Glutamatergic neuron (in vitro differentiated cells): ENCODE results near the gene SLC22A4. TPM values are rescaled to one million over a fixed set of nuclear protein-coding genes. Genes with fewer than 3 reads are reported as not detected.

Source experiments
- DNase-seq: peaks from one replicate; pipeline ENCODE4 v3.0.0; 2022
- H3K27ac Mint-ChIP-seq: one replicate; pipeline ENCODE4 v1.8.0; 2020; ENCODE audit warnings: mild to moderate bottlenecking, mixed read lengths, inconsistent platforms; ENCODE audit not compliant: unreplicated experiment
- H3K27me3 Mint-ChIP-seq: one replicate; pipeline ENCODE4 v1.8.0; 2020; ENCODE audit warnings: mild to moderate bottlenecking, moderate library complexity, mixed read lengths, inconsistent platforms; ENCODE audit not compliant: unreplicated experiment
- H3K36me3 Mint-ChIP-seq: one replicate; pipeline ENCODE4 v1.8.0; 2020; ENCODE audit warnings: mild to moderate bottlenecking, mixed read lengths, inconsistent platforms; ENCODE audit not compliant: unreplicated experiment
- H3K4me1 Mint-ChIP-seq: one replicate; pipeline ENCODE4 v1.8.0; 2020; ENCODE audit warnings: mild to moderate bottlenecking, low read depth, mixed read lengths, inconsistent platforms; ENCODE audit not compliant: unreplicated experiment
- H3K4me3 Mint-ChIP-seq: one replicate; pipeline ENCODE4 v1.8.0; 2020; ENCODE audit warnings: mild to moderate bottlenecking, mixed read lengths, inconsistent platforms; ENCODE audit not compliant: unreplicated experiment
- H3K9me3 Mint-ChIP-seq: one replicate; pipeline ENCODE4 v1.8.0; 2020; ENCODE audit warnings: mild to moderate bottlenecking, moderate library complexity, mixed read lengths, inconsistent platforms; ENCODE audit not compliant: unreplicated experiment
- CTCF ChIP-seq: fragments of 200-600 bp; sonication (generic); IDR thresholded peaks from one replicate; pipeline ENCODE4 v1.5.0; 2021; ENCODE audit not compliant: partially characterized antibody, unreplicated experiment
- total RNA-seq: library from RNA; stranded (reverse); fragmentation: NEBNext Ultra II Directional; extraction: Animal tissue kit (Norgen Biotek cat#: 25700); gene quantifications from one replicate; pipeline ENCODE4 v1.2.1, GENCODE V29; 2021; ENCODE audit not compliant: unreplicated experiment

Gene SLC22A4
- total RNA-seq, 1 donor from 2014 or later: 0.37 TPM

- no peak overlapping the region for H3K4me3 Mint-ChIP-seq
- peaks cover 6% of the 10 kb centered on the region for H3K4me1 Mint-ChIP-seq
- TF ChIP-seq CTCF: peak; percentile 65
- no peak overlapping the region for H3K27ac Mint-ChIP-seq
- H3K27me3 Mint-ChIP-seq: peaks cover 3% of the 10 kb centered on the region
- H3K9me3 Mint-ChIP-seq: no peaks in the 10 kb centered on the region
- DNase-seq: no peak
- H3K36me3 Mint-ChIP-seq: no peaks in the 10 kb centered on the region
Observed at GRCh38 chr5:132283423-132284043, 10.7 kb upstream of the SLC22A4 start.

DNA sequence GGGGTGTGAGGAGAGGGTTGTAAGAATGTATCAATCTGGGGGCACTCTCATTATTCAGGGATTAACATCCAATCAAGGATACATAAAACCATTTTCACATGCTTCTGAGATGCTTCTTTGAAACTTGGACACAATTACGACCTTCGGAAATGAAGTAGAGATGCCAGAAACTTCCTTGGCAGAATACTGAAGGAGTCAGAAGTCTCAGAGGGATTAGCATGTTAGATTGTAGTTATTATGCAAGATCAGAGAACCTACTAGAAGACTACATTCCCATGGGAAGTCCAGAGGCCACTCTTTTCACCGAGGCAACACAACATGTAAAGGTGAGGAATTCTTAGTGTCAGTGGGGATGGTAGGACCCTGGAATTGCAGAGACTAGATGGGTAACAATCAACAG is 5.1 kb upstream of the SLC22A4 start:
- H3K36me3 Mint-ChIP-seq: no peaks in the 10 kb centered on the region
- no peaks in the 10 kb centered on the region for H3K27me3 Mint-ChIP-seq
- peaks cover 4% of the 10 kb centered on the region for H3K4me1 Mint-ChIP-seq
- TF ChIP-seq CTCF: no peak
- H3K9me3 Mint-ChIP-seq: peaks cover 3% of the 10 kb centered on the region
- DNase-seq: no peak
- H3K4me3 Mint-ChIP-seq: no peak overlapping the region
- H3K27ac Mint-ChIP-seq: no peak overlapping the region

DNA sequence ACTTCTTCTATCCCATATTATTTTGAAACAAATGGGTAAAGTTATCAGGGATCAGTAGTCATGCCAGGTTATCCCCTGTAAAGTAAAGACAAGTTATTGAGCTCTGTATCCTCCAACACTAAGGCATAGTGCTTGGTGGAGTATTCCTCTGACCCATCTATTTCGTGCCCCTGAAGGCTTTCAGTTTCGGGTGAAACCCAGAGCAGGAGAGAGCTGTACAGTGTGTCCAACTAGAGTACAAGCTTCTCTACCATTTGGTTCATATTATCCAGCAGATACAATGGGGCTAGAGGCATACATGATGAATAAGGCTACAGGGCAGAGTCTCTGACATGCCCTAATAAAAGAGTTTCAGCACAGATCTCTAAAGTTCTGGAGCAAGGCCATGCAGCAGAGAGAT is 3.2 kb upstream of the SLC22A4 start:
- Mint-ChIP-seq H3K27me3 (peaks cover 5% of the 10 kb centered on the region), H3K36me3 (no peaks in the 10 kb centered on the region), H3K27ac (no peak overlapping the region), H3K4me1 (peaks cover 10% of the 10 kb centered on the region), H3K4me3 (no peak overlapping the region), H3K9me3 (peaks cover 7% of the 10 kb centered on the region)
- no peak for DNase-seq
- TF ChIP-seq CTCF: no peak

GRCh38 chr5:132293066-132293991 is 865 bp upstream of the SLC22A4 start:
- H3K27me3 Mint-ChIP-seq: peaks cover 5% of the 10 kb centered on the region
- peak overlapping the region; percentile 92 for H3K4me3 Mint-ChIP-seq
- H3K4me1 Mint-ChIP-seq: peaks cover 10% of the 10 kb centered on the region
- no peak for TF ChIP-seq CTCF
- peaks cover 8% of the 10 kb centered on the region for H3K9me3 Mint-ChIP-seq
- peak; percentile 88 for DNase-seq
- H3K36me3 Mint-ChIP-seq: no peaks in the 10 kb centered on the region
- H3K27ac Mint-ChIP-seq: peak overlapping the region; percentile 96
